Fibroblast of upper back skin (primary cell): ENCODE results near the gene CFC1.
"Not testable (repeated sequence)": the region's sequence is repeated elsewhere in the genome, so short reads cannot be mapped to it uniquely, and the experiment has no call there.

Experiments
- DNase-seq: peaks from one replicate; pipeline ENCODE4 v3.0.0-alpha.2; 2013

Gene CFC1

GRCh38 chr2:130599393-130599792, at the start of gene CFC1:
Gene CFC1 (minus strand): TSS chr2:130599575. CDS start chr2:130599287, 288 bp downstream.
- DNase-seq, result not testable (repeated sequence)

GRCh38 chr2:130641688-130642087, 42.3 kb upstream of the CFC1 start:
- not testable (repeated sequence) for DNase-seq

GRCh38 chr2:130638973-130639372, 39.6 kb upstream of the CFC1 start:
- not testable (repeated sequence) for DNase-seq

- DNase-seq, result not testable (repeated sequence)
Observed at GRCh38 chr2:130628784-130629475, 29.6 kb upstream of the CFC1 start.

GRCh38 chr2:130611140-130611539, 11.8 kb upstream of the CFC1 start, which contains the start of gene POTEJ:
Gene POTEJ (plus strand): TSS chr2:130611440. CDS start chr2:130611533, 93 bp downstream.
- DNase-seq, result not testable (repeated sequence)

GRCh38 chr2:130610486-130610885, 11.1 kb upstream of the CFC1 start:
- DNase-seq, result not testable (repeated sequence)

- DNase-seq, result not testable (repeated sequence)
Observed at GRCh38 chr2:130609002-130609920, 9.9 kb upstream of the CFC1 start.

- not testable (repeated sequence) for DNase-seq
Observed at GRCh38 chr2:130608276-130609001, 9.1 kb upstream of the CFC1 start.

GRCh38 chr2:130601648-130602302, 2.4 kb upstream of the CFC1 start:
- DNase-seq, result not testable (repeated sequence)

- not testable (repeated sequence) for DNase-seq
Observed at GRCh38 chr2:130599926-130600325, 551 bp upstream of the CFC1 start.

- not testable (repeated sequence) for DNase-seq
Observed at GRCh38 chr2:130598463-130598862, 912 bp downstream of the CFC1 start.

GRCh38 chr2:130597994-130598393, 1.4 kb downstream of the CFC1 start:
- not testable (repeated sequence) for DNase-seq

- DNase-seq, result not testable (repeated sequence)
Observed at GRCh38 chr2:130596757-130597156, 2.6 kb downstream of the CFC1 start.

GRCh38 chr2:130594011-130594410, 5.4 kb downstream of the CFC1 start:
- DNase-seq, result not testable (repeated sequence)

- DNase-seq, result not testable (repeated sequence)
Observed at GRCh38 chr2:130592791-130593414, 6.5 kb downstream of the CFC1 start.

- DNase-seq, result not testable (repeated sequence)
Observed at GRCh38 chr2:130590842-130591359, 8.5 kb downstream of the CFC1 start.

- not testable (repeated sequence) for DNase-seq
Observed at GRCh38 chr2:130590170-130590841, 9.1 kb downstream of the CFC1 start.

- DNase-seq, result not testable (repeated sequence)
Observed at GRCh38 chr2:130588688-130589458, 10.5 kb downstream of the CFC1 start.

- DNase-seq, result not testable (repeated sequence)
Observed at GRCh38 chr2:130584726-130585125, 14.6 kb downstream of the CFC1 start.

- not testable (repeated sequence) for DNase-seq
Observed at GRCh38 chr2:130583582-130583981, 15.8 kb downstream of the CFC1 start.
